ENCODE data around the gene PLEKHA4. TPM values are rescaled to one million over a fixed set of nuclear protein-coding genes. Genes with fewer than 3 reads are reported as not detected.

PLEKHA4 gene
- total and polyA plus RNA-seq, 10 of the 15 experiments (the other 5 are each of a cell fraction or from before 2014, with no cell fraction given) = 0.13 to 10.0 (median 6.4) TPM; not detected in 1

DNA sequence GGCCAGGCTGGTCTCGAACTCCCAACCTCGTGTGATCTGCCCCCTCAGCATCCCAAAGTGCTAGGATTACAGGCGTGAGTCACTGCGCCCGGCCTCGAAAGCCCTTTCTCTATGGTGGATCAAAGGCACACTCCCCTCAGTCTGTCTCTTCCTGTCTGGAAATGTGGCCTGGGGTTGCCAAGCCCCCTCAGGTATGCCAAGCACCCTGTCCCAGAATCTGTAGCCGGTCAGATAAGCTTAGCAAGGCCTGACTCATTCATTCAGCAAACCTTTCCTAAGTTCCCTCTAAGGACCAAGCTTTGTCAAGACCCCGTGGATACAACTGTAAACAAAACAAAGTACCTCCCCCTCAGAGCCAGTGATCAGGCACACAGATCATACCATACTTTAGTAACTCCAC, 45.8 kb upstream of the PLEKHA4 start:
- no peak for DNase-seq (ENCODE audit: low read depth, low spot score)
- Histone ChIP-seq H4K20me1 (ENCODE audit: control insufficient read depth, insufficient read depth) (no peaks in the 10 kb centered on the region), H3K36me3 (ENCODE audit: control insufficient read depth in 2 of 2, insufficient read depth in 2 of 2, low read length in 1 of 2) (peaks cover 8 to 23% of the 10 kb centered on the region in 2 experiments), H3K79me2 (ENCODE audit: control insufficient read depth, insufficient read depth, low read length) (no peaks in the 10 kb centered on the region), H3K27ac (ENCODE audit: control insufficient read depth, insufficient read depth) (no peak overlapping the region), H3K4me3 (no peak overlapping the region), H3K4me2 (ENCODE audit: control insufficient read depth, insufficient read depth) (no peak overlapping the region), H3K9ac (ENCODE audit: control insufficient read depth, insufficient read depth, low read length) (no peak overlapping the region), H3K27me3 (replicated peaks in 1 of 2; ENCODE audit: control insufficient read depth in 2 of 2, insufficient read depth in 2 of 2, low read length in 1 of 2) (no peaks in the 10 kb centered on the region), H3K4me1 (ENCODE audit: control insufficient read depth, insufficient read depth, low read length) (peaks cover 8% of the 10 kb centered on the region), H3K9me3 (replicated peaks; ENCODE audit: control insufficient read depth, insufficient read depth, low read length) (no peaks in the 10 kb centered on the region), H2AFZ (ENCODE audit: control insufficient read depth, low read depth, low read length) (no peak overlapping the region)
- no peak for ATAC-seq
- 96% methylated on average over 8 of the region's 8 CpGs for WGBS (ENCODE audit: insufficient coverage, insufficient replicate concordance, low lambda C conversion rate, missing lambda C conversion rate)
- RAD21 ChIA-PET (ENCODE audit: unreplicated experiment) = no interaction called here
- CTCF ChIA-PET = no interaction called here
- in situ Hi-C loops (cut with MboI) (no loop called here), intact Hi-C loops (cut with micrococcal nuclease; ENCODE audit: unreplicated experiment) (no loop called here)
- TF ChIP-seq, protein P1, sequence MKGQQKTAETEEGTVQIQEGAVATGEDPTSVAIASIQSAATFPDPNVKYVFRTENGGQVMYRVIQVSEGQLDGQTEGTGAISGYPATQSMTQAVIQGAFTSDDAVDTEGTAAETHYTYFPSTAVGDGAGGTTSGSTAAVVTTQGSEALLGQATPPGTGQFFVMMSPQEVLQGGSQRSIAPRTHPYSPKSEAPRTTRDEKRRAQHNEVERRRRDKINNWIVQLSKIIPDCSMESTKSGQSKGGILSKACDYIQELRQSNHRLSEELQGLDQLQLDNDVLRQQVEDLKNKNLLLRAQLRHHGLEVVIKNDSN (IDR thresholded peaks at IDR 0.05; ENCODE audit: borderline replicate concordance, extremely low read length, insufficient read depth, low read depth, low read length) = no peak
- no peak for TF ChIP-seq SIN3A (IDR thresholded peaks at IDR 0.05; ENCODE audit: low read depth, low read length)
- TF ChIP-seq, protein P2, sequence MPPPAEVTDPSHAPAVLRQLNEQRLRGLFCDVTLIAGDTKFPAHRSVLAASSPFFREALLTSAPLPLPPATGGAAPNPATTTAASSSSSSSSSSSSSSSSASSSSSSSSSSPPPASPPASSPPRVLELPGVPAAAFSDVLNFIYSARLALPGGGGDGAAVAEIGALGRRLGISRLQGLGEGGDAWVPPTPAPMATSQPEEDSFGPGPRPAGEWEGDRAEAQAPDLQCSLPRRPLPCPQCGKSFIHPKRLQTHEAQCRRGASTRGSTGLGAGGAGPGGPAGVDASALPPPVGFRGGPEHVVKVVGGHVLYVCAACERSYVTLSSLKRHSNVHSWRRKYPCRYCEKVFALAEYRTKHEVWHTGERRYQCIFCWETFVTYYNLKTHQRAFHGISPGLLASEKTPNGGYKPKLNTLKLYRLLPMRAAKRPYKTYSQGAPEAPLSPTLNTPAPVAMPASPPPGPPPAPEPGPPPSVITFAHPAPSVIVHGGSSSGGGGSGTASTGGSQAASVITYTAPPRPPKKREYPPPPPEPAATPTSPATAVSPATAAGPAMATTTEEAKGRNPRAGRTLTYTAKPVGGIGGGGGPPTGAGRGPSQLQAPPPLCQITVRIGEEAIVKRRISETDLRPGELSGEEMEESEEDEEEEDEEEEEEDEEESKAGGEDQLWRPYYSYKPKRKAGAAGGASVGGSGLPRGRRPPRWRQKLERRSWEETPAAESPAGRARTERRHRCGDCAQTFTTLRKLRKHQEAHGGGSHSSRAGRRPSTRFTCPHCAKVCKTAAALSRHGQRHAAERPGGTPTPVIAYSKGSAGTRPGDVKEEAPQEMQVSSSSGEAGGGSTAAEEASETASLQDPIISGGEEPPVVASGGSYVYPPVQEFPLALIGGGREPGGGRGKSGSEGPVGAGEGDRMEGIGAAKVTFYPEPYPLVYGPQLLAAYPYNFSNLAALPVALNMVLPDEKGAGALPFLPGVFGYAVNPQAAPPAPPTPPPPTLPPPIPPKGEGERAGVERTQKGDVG (CRISPR knock-in tag; IDR thresholded peaks at IDR 0.05) = no peak
- no peak for TF ChIP-seq KDM1A (IDR thresholded peaks at IDR 0.05; ENCODE audit: borderline replicate concordance)
- TF ChIP-seq, protein P3, sequence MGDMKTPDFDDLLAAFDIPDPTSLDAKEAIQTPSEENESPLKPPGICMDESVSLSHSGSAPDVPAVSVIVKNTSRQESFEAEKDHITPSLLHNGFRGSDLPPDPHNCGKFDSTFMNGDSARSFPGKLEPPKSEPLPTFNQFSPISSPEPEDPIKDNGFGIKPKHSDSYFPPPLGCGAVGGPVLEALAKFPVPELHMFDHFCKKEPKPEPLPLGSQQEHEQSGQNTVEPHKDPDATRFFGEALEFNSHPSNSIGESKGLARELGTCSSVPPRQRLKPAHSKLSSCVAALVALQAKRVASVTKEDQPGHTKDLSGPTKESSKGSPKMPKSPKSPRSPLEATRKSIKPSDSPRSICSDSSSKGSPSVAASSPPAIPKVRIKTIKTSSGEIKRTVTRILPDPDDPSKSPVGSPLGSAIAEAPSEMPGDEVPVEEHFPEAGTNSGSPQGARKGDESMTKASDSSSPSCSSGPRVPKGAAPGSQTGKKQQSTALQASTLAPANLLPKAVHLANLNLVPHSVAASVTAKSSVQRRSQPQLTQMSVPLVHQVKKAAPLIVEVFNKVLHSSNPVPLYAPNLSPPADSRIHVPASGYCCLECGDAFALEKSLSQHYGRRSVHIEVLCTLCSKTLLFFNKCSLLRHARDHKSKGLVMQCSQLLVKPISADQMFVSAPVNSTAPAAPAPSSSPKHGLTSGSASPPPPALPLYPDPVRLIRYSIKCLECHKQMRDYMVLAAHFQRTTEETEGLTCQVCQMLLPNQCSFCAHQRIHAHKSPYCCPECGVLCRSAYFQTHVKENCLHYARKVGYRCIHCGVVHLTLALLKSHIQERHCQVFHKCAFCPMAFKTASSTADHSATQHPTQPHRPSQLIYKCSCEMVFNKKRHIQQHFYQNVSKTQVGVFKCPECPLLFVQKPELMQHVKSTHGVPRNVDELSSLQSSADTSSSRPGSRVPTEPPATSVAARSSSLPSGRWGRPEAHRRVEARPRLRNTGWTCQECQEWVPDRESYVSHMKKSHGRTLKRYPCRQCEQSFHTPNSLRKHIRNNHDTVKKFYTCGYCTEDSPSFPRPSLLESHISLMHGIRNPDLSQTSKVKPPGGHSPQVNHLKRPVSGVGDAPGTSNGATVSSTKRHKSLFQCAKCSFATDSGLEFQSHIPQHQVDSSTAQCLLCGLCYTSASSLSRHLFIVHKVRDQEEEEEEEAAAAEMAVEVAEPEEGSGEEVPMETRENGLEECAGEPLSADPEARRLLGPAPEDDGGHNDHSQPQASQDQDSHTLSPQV (IDR thresholded peaks at IDR 0.05) = no peak
- no peak for TF ChIP-seq DPF2 (IDR thresholded peaks at IDR 0.05)
- no peak for TF ChIP-seq RFX5 (IDR thresholded peaks at IDR 0.05; ENCODE audit: low read depth, low read length)
- no peak for TF ChIP-seq NBN (IDR thresholded peaks at IDR 0.05)
- BruUV-seq (replicated peaks) = no TSS peak
- POLR2A ChIA-PET = no interaction called here
- FAIRE-seq = no peak
- SMC1A ChIA-PET (ENCODE audit: uncharacterized antibody, unreplicated experiment) = no interaction called here
